Measurements from ENCODE around the gene DDX41. TPM values are rescaled to one million over a fixed set of nuclear protein-coding genes. Genes with fewer than 3 reads are reported as not detected.
A peak's percentile ranks its signal among the peaks of the same experiment; 100 is the strongest.

DDX41 gene
- total and polyA plus RNA-seq, 2 donors (not counting 3 experiments of a cell fraction or from before 2014, with no cell fraction given): 103 to 118 TPM

GRCh38 chr5:177490311-177490991 is 26.3 kb downstream of the DDX41 start:
- H3K4me2 ChIP-seq (ENCODE audit: insufficient read depth, low read length): no peak overlapping the region
- H3K79me2 ChIP-seq (ENCODE audit: control insufficient read depth, insufficient read depth, low read length): peaks cover 38% of the 10 kb centered on the region
- intact Hi-C loops (cut with micrococcal nuclease): loop anchor here (10.0 kb wide), 2 partner anchors 624 to 956 kb away; partner anchors contain the start of genes N4BP3 and RNF44
- no peak for DNase-seq (ENCODE audit: low read depth, low spot score)
- TF ChIP-seq EZH2 (IDR thresholded peaks at IDR 0.05; ENCODE audit: borderline replicate concordance, low read depth, low read length, severe bottlenecking) (no peak), JUN (IDR thresholded peaks at IDR 0.05; ENCODE audit: borderline replicate concordance, insufficient read depth, insufficient read length, low read depth) (no peak), MAX (IDR thresholded peaks at IDR 0.05; ENCODE audit: insufficient read depth, insufficient read length) (peak; percentile 25), CTCF (IDR thresholded peaks at IDR 0.05; ENCODE audit: extremely low read depth in 1 of 2, insufficient read depth in 1 of 2, low read depth in 1 of 2, low read length in 2 of 2) (no peak), POLR2AphosphoS5 (IDR thresholded peaks at IDR 0.05; ENCODE audit: insufficient read depth, low read depth, low read length) (no peak), POLR2A (IDR thresholded peaks at IDR 0.05; ENCODE audit: low read depth, low read length) (no peak), MYC (IDR thresholded peaks at IDR 0.05; ENCODE audit: low read depth, low read length) (no peak)
- no peaks in the 10 kb centered on the region for H3K9me1 ChIP-seq (replicated peaks; ENCODE audit: control insufficient read depth, extremely low read depth, insufficient read depth, low read length)
- H3K4me3 ChIP-seq (replicated peaks in 1 of 3; ENCODE audit: insufficient read depth in 1 of 3, low read depth in 1 of 3, low read length in 3 of 3): no peak overlapping the region
- no TSS peak for BruUV-seq (replicated peaks)
- POLR2A ChIA-PET: interaction anchor here (0.7 kb wide), 1 partner anchor 52 kb away, joined by 7 read pairs; no protein-coding TSS in a partner anchor
- H3K9me3 ChIP-seq (replicated peaks; ENCODE audit: control insufficient read depth, insufficient read depth, low read length): no peaks in the 10 kb centered on the region
- H3K9ac ChIP-seq (replicated peaks; ENCODE audit: extremely low read depth, insufficient read depth, low read length): no peak overlapping the region
- peaks cover 40% of the 10 kb centered on the region for H3K4me1 ChIP-seq (ENCODE audit: control insufficient read depth, extremely low read depth, insufficient read depth, low read length)
- H3K36me3 ChIP-seq (ENCODE audit: control insufficient read depth in 2 of 2, extremely low read depth in 1 of 2, insufficient read depth in 2 of 2, low read length in 2 of 2): peaks cover 23 to 44% of the 10 kb centered on the region in 2 experiments
- H3K27me3 ChIP-seq (ENCODE audit: control insufficient read depth in 2 of 2, insufficient read depth in 2 of 2, low read length in 2 of 2): no peaks in the 10 kb centered on the region
- no peak overlapping the region for H2AFZ ChIP-seq (ENCODE audit: low read depth, low read length)
- CTCF ChIA-PET: interaction anchor here (0.6 to 5.3 kb wide), 8 partner anchors 11 to 100 kb away, joined by 3 to 58 read pairs (median 3); no protein-coding TSS in a partner anchor
- no peaks in the 10 kb centered on the region for H4K20me1 ChIP-seq (replicated peaks; ENCODE audit: control insufficient read depth, extremely low read depth, insufficient read depth, low read length)
- H3K27ac ChIP-seq (ENCODE audit: insufficient read depth, low read depth, low read length): no peak overlapping the region
- FAIRE-seq: no peak
- dilution Hi-C loops (cut with MboI; ENCODE audit: extremely low pct_ligation_motif_present, low sequenced_read_pairs): no loop called here

Data from endothelial cell of umbilical vein (primary cell).